ENCODE data around the gene DNMBP.

The DNMBP gene

GRCh38 chr10:99984211-99985034, 25.3 kb downstream of the DNMBP start:
- TF ChIP-seq ZNF274 (IDR thresholded peaks at IDR 0.05; ENCODE audit: low read depth, low read length) (no peak), SUZ12 (IDR thresholded peaks at IDR 0.05; ENCODE audit: extremely low read depth, insufficient read depth, insufficient read length) (no peak), YY1 (IDR thresholded peaks at IDR 0.05; ENCODE audit: insufficient read depth, insufficient read length) (no peak)

GRCh38 chr10:99983280-99983988, 26.3 kb downstream of the DNMBP start:
- Histone ChIP-seq H3K9me3 (ENCODE audit: insufficient read depth, low read length) (no peaks in the 10 kb centered on the region), H3K4me1 (ENCODE audit: insufficient read depth, insufficient read length) (no peaks in the 10 kb centered on the region), H3K27me3 (ENCODE audit: insufficient read depth, insufficient read length) (no peaks in the 10 kb centered on the region), H3K36me3 (ENCODE audit: insufficient read depth, insufficient read length, low read length) (no peaks in the 10 kb centered on the region), H3K4me3 (ENCODE audit: insufficient read length, low read depth) (no peak overlapping the region), H3K9ac (ENCODE audit: insufficient read length, low read depth) (no peak overlapping the region)
- TF ChIP-seq YY1 (IDR thresholded peaks at IDR 0.05; ENCODE audit: insufficient read depth, insufficient read length): no peak
- no peak for TF ChIP-seq SUZ12 (IDR thresholded peaks at IDR 0.05; ENCODE audit: extremely low read depth, insufficient read depth, insufficient read length)
- TF ChIP-seq ZNF274 (IDR thresholded peaks at IDR 0.05; ENCODE audit: low read depth, low read length): no peak
- no peak for DNase-seq (ENCODE audit: low read depth, low spot score)

More at GRCh38 chr10:99984211-99985034, 25.3 kb downstream of the DNMBP start:
- Histone ChIP-seq H3K27me3 (ENCODE audit: insufficient read depth, insufficient read length) (no peaks in the 10 kb centered on the region), H3K4me1 (ENCODE audit: insufficient read depth, insufficient read length) (no peaks in the 10 kb centered on the region), H3K9me3 (ENCODE audit: insufficient read depth, low read length) (no peaks in the 10 kb centered on the region), H3K9ac (ENCODE audit: insufficient read length, low read depth) (no peak overlapping the region), H3K4me3 (ENCODE audit: insufficient read length, low read depth) (no peak overlapping the region), H3K36me3 (ENCODE audit: insufficient read depth, insufficient read length, low read length) (no peaks in the 10 kb centered on the region)
- no peak for DNase-seq (ENCODE audit: low read depth, low spot score)

GRCh38 chr10:99982728-99983127, 27.0 kb downstream of the DNMBP start:
- H3K4me3 ChIP-seq (ENCODE audit: insufficient read length, low read depth): no peak overlapping the region
- H3K9ac ChIP-seq (ENCODE audit: insufficient read length, low read depth): no peak overlapping the region
- TF ChIP-seq YY1 (IDR thresholded peaks at IDR 0.05; ENCODE audit: insufficient read depth, insufficient read length) (no peak), ZNF274 (IDR thresholded peaks at IDR 0.05; ENCODE audit: low read depth, low read length) (no peak), SUZ12 (IDR thresholded peaks at IDR 0.05; ENCODE audit: extremely low read depth, insufficient read depth, insufficient read length) (no peak)
- no peaks in the 10 kb centered on the region for H3K36me3 ChIP-seq (ENCODE audit: insufficient read depth, insufficient read length, low read length)
- H3K27me3 ChIP-seq (ENCODE audit: insufficient read depth, insufficient read length): no peaks in the 10 kb centered on the region
- H3K9me3 ChIP-seq (ENCODE audit: insufficient read depth, low read length): no peaks in the 10 kb centered on the region
- no peak for DNase-seq (ENCODE audit: low read depth, low spot score)
- no peaks in the 10 kb centered on the region for H3K4me1 ChIP-seq (ENCODE audit: insufficient read depth, insufficient read length)

DNA sequence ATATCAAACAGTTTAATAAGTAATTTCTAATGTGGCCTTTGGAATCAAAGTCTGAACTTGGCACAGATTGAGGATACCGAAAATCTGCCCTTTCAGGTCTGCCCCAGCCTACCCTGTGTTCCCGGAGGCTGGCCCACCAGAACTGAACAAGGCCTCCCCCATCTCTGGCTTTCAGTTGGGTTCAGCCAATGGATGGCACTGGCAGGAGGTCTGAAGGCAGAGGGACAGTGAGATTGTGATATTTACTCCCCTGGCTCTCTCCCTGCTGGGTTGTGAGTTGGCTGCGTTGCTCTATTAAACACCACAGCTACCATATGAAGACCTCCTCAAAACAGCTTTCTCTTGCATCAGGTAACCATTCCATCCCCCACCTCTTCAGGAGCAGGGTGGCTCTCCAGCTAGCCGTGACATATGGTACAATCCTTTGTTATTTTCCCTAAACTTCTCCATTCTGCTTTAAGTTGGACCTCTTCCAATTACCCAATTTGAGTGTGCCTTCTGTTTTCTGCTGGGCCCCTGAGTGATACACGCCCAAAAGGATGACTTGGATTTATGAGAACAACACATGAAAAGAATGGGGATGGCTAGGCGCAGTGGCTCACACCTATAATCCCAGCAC, 28.1 kb downstream of the DNMBP start:
- Histone ChIP-seq H3K4me1 (ENCODE audit: insufficient read depth, insufficient read length) (no peaks in the 10 kb centered on the region), H3K36me3 (ENCODE audit: insufficient read depth, insufficient read length, low read length) (no peaks in the 10 kb centered on the region), H3K9me3 (ENCODE audit: insufficient read depth, low read length) (no peaks in the 10 kb centered on the region), H3K4me3 (ENCODE audit: insufficient read length, low read depth) (no peak overlapping the region), H3K27me3 (ENCODE audit: insufficient read depth, insufficient read length) (no peaks in the 10 kb centered on the region), H3K9ac (ENCODE audit: insufficient read length, low read depth) (no peak overlapping the region)
- DNase-seq (ENCODE audit: low read depth, low spot score): no peak
- TF ChIP-seq ZNF274 (IDR thresholded peaks at IDR 0.05; ENCODE audit: low read depth, low read length): no peak
- TF ChIP-seq YY1 (IDR thresholded peaks at IDR 0.05; ENCODE audit: insufficient read depth, insufficient read length): no peak
- no peak for TF ChIP-seq SUZ12 (IDR thresholded peaks at IDR 0.05; ENCODE audit: extremely low read depth, insufficient read depth, insufficient read length)

DNA sequence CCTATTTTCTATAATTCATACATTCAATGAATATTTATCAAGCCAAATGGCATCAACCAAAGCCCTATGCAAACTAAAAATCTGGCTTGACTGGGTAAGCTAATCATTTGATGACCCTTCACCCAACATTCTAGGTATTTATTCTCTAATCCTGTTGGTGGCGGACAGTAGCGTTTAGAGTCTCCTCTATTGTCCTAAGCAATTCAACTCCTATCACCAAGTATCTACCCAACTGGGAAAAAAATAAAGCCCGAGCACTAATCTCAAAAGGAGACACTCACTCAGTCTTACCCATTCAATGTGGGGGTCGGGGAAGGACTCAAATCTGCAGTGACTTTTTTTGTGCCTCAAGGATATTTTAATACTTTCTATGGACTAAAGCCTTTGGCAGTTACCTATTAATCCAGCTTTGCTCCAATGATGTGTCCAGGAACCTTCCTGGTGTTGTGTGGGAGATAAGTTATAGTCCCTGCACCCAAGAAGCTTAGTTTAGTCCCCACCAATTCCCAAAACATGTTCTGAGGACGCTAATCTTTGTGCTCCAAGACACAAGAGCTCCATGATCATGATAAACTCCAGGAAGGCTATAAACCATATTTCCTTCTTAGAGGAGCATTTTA, 30.6 kb downstream of the DNMBP start:
- no peaks in the 10 kb centered on the region for H3K4me1 ChIP-seq (ENCODE audit: insufficient read depth, insufficient read length)
- no peaks in the 10 kb centered on the region for H3K9me3 ChIP-seq (ENCODE audit: insufficient read depth, low read length)
- no peak overlapping the region for H3K4me3 ChIP-seq (ENCODE audit: insufficient read length, low read depth)
- H3K27me3 ChIP-seq (ENCODE audit: insufficient read depth, insufficient read length): no peaks in the 10 kb centered on the region
- H3K9ac ChIP-seq (ENCODE audit: insufficient read length, low read depth): no peak overlapping the region
- peaks cover 3% of the 10 kb centered on the region for H3K36me3 ChIP-seq (ENCODE audit: insufficient read depth, insufficient read length, low read length)
- DNase-seq (ENCODE audit: low read depth, low spot score): no peak
- TF ChIP-seq ZNF274 (IDR thresholded peaks at IDR 0.05; ENCODE audit: low read depth, low read length): no peak
- TF ChIP-seq YY1 (IDR thresholded peaks at IDR 0.05; ENCODE audit: insufficient read depth, insufficient read length): no peak
- TF ChIP-seq SUZ12 (IDR thresholded peaks at IDR 0.05; ENCODE audit: extremely low read depth, insufficient read depth, insufficient read length): no peak

DNA sequence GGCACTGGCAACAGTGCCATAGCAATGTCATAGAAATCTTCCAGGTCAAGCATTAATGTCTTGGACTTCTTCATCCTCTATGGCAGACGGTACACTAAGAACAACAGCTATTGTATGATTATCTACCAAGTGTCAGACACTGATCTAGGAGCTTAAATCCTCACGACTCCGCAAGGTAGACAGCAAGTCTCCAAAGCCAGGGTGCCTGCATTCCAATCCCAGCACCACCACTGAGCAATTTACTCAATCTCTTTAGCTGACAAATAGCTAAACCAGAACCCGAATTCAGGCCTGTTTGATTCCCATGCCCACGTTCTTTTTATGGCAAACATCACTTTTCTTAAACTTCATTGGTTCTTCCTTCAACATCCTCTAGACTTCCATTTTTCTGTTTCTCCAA, 31.8 kb downstream of the DNMBP start:
- H3K4me1 ChIP-seq (ENCODE audit: insufficient read depth, insufficient read length): no peaks in the 10 kb centered on the region
- no peaks in the 10 kb centered on the region for H3K27me3 ChIP-seq (ENCODE audit: insufficient read depth, insufficient read length)
- no peak for DNase-seq (ENCODE audit: low read depth, low spot score)
- H3K9ac ChIP-seq (ENCODE audit: insufficient read length, low read depth): no peak overlapping the region
- peaks cover 3% of the 10 kb centered on the region for H3K36me3 ChIP-seq (ENCODE audit: insufficient read depth, insufficient read length, low read length)
- TF ChIP-seq ZNF274 (IDR thresholded peaks at IDR 0.05; ENCODE audit: low read depth, low read length) (no peak), SUZ12 (IDR thresholded peaks at IDR 0.05; ENCODE audit: extremely low read depth, insufficient read depth, insufficient read length) (no peak), YY1 (IDR thresholded peaks at IDR 0.05; ENCODE audit: insufficient read depth, insufficient read length) (no peak)
- no peaks in the 10 kb centered on the region for H3K9me3 ChIP-seq (ENCODE audit: insufficient read depth, low read length)
- no peak overlapping the region for H3K4me3 ChIP-seq (ENCODE audit: insufficient read length, low read depth)

Measured in NT2/D1 (cell line).